ENCODE results near the gene DLD. TPM values are rescaled to one million over a fixed set of nuclear protein-coding genes. Genes with fewer than 3 reads are reported as not detected.
A peak's percentile ranks its signal among the peaks of the same experiment; 100 is the strongest.

DLD gene
- total and polyA plus RNA-seq, 9 of the 15 experiments (the other 6 are each of a cell fraction or from before 2014, with no cell fraction given), result 130 to 639 (median 247) TPM

- TF ChIP-seq, protein P1, sequence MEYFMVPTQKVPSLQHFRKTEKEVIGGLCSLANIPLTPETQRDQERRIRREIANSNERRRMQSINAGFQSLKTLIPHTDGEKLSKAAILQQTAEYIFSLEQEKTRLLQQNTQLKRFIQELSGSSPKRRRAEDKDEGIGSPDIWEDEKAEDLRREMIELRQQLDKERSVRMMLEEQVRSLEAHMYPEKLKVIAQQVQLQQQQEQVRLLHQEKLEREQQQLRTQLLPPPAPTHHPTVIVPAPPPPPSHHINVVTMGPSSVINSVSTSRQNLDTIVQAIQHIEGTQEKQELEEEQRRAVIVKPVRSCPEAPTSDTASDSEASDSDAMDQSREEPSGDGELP (CRISPR knock-in tag; IDR thresholded peaks at IDR 0.05; ENCODE audit: borderline replicate concordance), result no peak
- TF ChIP-seq ARHGAP35 (IDR thresholded peaks at IDR 0.05; ENCODE audit: partially characterized antibody) (no peak), STAT5B (CRISPR knock-in tag; IDR thresholded peaks at IDR 0.05) (no peak), ARID1B (IDR thresholded peaks at IDR 0.05) (peak; percentile 76), ZNF384 (IDR thresholded peaks at IDR 0.05; ENCODE audit: low read depth, low read length) (peak; percentile 43; the same call in 1 of the 2 replicates), JUND (IDR thresholded peaks at IDR 0.05; ENCODE audit: borderline replicate concordance, low read depth, low read length) (peak; percentile 91), JUND (tag; IDR thresholded peaks at IDR 0.05; ENCODE audit: borderline replicate concordance, low read depth, low read length) (peak; percentile 97), ZBTB1 (CRISPR knock-in tag; IDR thresholded peaks at IDR 0.05; ENCODE audit: borderline replicate concordance, low read depth) (no peak), ELF1 (tag; IDR thresholded peaks at IDR 0.05) (no peak), RCOR1 (IDR thresholded peaks at IDR 0.05; ENCODE audit: borderline replicate concordance in 1 of 2, low read depth in 2 of 2, low read length in 2 of 2) (peak in 1 of 2 experiments; percentile 24; a peak in 1 of 4 replicates), HSF4 (CRISPR knock-in tag; IDR thresholded peaks at IDR 0.05; ENCODE audit: borderline replicate concordance) (no peak), FOS (IDR thresholded peaks at IDR 0.05; ENCODE audit: extremely low read depth, insufficient read length) (peak; percentile 10), KLF6 (CRISPR knock-in tag; IDR thresholded peaks at IDR 0.05; ENCODE audit: borderline replicate concordance) (no peak), ZNF140 (CRISPR knock-in tag; IDR thresholded peaks at IDR 0.05) (no peak), SP1 (CRISPR knock-in tag; IDR thresholded peaks at IDR 0.05) (no peak), ZNF133 (CRISPR knock-in tag; IDR thresholded peaks at IDR 0.05) (no peak), ZNF785 (CRISPR knock-in tag; IDR thresholded peaks at IDR 0.05) (no peak), CBX5 (IDR thresholded peaks at IDR 0.05; ENCODE audit: borderline replicate concordance, low read depth) (no peak), ZNF184 (CRISPR knock-in tag; IDR thresholded peaks at IDR 0.05) (no peak), NFE2 (IDR thresholded peaks at IDR 0.05; ENCODE audit: low read depth) (no peak), TEAD4 (IDR thresholded peaks at IDR 0.05; ENCODE audit: low read length) (peak; percentile 21; the same call in 1 of the 2 replicates), TEAD4 (CRISPR knock-in tag; IDR thresholded peaks at IDR 0.05; ENCODE audit: borderline replicate concordance) (no peak), HDAC1 (IDR thresholded peaks at IDR 0.05) (no peak), ZEB2 (IDR thresholded peaks at IDR 0.05) (no peak), FOXJ3 (CRISPR knock-in tag; IDR thresholded peaks at IDR 0.05) (no peak), ZBTB43 (CRISPR knock-in tag; IDR thresholded peaks at IDR 0.05) (no peak), USF2 (CRISPR knock-in tag; IDR thresholded peaks at IDR 0.05) (no peak), EP400 (IDR thresholded peaks at IDR 0.05) (no peak), ZFPM2 (CRISPR knock-in tag; IDR thresholded peaks at IDR 0.05) (peak; percentile 70; the same call in 1 of the 2 replicates), SREBF1 (IDR thresholded peaks at IDR 0.05; ENCODE audit: borderline replicate concordance, low read depth, low read length) (no peak)
Measured at GRCh38 chr7:107879400-107880035, 11.5 kb upstream of the DLD start (continued).
